ENCODE data around the gene THAP4.

THAP4 gene

DNA sequence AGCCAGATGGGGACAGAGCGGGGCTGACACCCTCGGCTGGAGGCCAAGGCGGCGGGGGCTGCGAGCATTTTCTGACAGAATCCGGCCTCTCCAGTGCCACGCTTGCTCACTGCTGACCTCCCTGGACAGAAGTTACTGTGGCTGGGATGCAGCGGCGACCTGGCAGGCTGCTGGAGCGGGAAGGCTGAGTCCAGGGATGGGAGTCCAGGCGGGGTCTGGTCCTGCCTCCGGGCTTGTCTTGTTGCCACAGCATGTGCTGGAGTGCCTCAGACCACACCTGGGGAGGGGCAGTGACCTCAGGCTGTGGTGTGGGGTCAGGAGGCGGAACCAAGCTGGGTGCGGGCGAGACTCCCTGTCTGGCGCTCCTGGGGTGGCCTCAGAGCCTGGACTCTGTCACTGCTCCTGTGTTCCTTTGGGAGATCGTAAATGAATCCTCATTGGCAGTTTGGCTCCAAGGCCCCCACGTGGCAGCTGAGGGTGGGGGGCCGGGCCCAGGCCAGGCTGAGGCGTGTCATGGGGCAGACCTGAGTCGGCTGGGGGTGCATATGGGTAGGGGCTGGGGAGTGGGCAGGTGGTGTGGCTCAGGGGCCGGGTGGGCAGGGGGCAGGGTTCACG lies 72.9 kb downstream of the THAP4 start:
- DNase-seq (ENCODE audit: low read depth), result no peak

DNA sequence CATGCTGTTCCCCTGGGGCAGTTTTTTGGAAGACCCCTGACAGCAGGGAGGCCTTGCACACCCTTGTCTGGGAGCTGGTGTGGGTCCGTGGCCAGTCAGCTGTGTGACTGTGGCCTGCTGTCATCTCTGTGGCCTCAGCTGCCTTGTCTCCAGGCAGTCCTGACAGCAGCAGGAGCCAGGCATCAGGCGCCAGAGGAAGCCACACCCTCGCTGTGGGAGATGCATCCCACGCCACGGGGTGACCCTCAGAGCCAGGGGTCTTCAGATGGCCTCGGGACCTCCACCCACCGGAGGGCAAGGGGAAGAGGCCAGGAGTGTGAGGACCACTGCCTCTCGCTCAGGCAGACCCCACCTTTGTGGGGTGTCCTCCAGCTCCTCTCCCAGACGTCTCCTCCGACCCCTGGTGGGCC lies 73.4 kb downstream of the THAP4 start:
- no peak for DNase-seq (ENCODE audit: low read depth)

DNA sequence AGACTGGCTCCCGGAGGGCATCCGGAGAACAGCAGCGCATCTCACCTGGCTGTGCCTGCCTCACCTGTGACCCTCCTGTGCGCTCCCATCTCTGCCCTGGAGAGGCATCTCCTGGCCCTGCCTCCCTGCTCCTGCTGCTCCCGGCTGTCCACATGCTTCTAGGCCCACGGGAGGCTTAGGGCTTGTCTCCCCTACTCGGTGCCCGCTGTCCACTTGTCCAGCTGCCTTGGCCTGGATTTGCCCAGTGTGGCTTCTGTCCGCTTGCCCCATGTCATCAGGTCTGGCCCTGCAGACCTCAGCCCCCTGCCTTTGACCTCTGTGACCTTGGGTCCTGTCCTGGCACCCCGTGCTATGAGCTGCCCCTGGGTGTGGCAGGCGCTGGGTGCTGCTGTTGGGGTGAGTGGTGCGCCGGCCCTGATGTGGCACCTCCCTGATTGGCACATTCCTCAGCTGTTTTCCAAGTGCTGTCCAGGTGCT lies 73.9 kb downstream of the THAP4 start:
- no peak for DNase-seq (ENCODE audit: low read depth)

DNA sequence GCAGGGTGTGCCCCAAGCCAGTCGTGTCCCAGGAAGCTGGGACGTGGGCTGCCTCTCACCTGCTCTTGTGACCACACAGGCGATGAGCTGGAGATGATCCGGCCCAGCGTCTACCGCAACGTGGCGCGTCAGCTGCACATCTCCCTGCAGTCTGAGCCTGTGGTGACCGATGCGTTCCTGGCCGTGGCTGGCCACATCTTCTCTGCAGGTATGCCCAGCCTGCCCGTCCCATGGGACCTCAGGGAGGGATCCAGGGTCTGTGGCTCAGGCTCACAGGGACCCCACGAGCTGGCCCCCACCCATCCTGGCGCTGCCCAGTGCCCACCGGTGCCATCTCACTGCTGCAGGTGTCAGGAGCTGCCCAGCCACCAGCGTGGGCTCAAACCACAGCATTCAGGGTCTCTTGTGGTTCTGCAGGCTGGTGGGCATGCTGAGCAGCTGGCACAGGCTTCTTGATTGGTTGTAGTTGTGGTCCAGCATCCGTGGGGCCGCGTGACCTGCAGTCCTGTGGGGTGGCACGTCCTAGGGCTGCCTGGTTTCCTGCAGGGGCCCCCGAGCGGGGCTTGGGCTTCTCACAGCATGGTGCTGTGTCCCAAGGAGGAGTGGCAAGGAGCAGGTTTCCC lies 74.6 kb downstream of the THAP4 start:
- no peak for DNase-seq (ENCODE audit: low read depth)

DNA sequence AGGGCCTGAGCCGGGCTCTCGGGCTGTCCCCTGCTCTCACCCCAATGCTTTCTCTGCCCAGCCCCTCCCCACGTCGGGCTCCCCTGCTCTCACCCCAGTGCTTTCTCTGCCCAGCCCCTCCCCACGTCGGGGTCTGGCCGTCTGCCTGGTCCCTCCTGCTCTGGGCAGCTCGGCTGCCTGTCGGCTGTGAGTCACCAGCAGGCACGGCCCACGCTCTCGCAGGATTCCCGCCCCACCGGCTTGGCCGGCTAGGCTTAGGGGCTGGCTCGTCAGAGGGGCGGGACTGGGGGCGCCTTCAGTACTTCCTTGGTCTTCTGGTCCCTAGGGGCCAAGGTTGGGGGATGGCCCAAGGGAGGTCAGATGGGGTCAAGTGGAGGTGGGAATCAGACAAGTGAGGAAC lies 75.1 kb downstream of the THAP4 start:
- no peak for DNase-seq (ENCODE audit: low read depth)

DNA sequence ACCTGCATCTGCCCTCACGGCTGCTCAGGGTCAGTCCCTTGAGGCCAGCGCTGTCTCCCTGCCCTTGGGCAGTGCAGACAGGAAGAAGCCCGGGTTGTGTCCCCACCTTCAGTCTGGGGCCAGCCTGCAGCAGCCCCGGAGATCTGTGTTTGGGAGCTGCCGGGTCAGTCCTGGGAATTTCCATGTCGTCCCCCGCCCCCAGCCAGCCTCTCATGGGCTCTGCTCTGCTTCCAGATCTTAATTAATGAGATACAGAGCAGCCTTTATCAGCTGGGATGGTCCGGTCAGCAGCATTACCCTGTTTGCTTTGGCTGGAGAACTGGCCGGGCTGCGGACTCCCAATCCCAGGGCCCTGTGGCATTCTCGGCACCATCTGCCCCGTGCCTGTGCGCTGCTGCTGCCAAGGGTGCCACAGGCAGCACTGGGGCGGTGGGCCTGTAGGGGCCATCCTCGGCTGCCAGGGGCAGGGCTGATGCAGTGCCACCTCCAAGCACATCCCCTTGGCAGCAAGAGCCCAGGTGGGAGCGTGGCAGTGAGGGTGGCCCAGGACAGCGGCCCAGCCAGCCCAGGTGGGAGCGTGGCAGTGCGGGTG lies 76.0 kb downstream of the THAP4 start:
- DNase-seq (ENCODE audit: low read depth), result no peak

DNA sequence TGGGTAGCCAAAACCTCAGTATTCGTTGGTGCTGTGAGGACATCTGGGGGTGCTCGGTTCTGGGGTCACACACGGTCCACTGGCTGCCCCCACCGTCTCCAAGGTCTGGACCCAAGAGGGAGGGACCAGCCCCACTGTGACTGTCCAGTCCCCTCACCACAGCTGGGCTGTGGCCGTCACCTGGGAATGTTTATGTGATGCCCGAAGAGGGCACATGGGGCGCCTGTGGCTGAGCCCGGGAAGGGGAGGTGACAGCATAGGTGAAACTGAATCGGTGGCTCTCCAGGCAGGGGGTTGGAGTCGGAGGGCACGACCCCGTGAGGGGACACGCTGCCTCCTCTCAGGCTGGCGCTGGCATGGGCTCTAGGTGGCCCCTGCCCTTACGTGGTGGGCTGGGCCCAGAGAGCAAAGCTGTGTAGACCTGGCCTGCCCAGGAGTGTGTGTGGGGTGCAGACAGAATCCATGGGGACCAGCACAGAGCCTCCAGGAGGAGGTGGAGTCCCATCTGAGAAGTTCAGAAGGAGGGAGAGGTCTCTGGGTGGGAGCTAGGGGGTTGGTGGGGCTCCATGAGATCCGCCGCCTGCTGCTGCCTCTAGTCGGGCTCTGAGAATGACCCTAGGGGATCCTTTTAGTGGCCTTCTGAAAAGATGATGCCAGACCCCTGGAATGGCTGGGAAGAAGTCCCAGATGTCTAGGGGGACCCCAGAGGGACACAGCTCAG lies 76.6 kb downstream of the THAP4 start:
- DNase-seq (ENCODE audit: low read depth), result no peak

DNA sequence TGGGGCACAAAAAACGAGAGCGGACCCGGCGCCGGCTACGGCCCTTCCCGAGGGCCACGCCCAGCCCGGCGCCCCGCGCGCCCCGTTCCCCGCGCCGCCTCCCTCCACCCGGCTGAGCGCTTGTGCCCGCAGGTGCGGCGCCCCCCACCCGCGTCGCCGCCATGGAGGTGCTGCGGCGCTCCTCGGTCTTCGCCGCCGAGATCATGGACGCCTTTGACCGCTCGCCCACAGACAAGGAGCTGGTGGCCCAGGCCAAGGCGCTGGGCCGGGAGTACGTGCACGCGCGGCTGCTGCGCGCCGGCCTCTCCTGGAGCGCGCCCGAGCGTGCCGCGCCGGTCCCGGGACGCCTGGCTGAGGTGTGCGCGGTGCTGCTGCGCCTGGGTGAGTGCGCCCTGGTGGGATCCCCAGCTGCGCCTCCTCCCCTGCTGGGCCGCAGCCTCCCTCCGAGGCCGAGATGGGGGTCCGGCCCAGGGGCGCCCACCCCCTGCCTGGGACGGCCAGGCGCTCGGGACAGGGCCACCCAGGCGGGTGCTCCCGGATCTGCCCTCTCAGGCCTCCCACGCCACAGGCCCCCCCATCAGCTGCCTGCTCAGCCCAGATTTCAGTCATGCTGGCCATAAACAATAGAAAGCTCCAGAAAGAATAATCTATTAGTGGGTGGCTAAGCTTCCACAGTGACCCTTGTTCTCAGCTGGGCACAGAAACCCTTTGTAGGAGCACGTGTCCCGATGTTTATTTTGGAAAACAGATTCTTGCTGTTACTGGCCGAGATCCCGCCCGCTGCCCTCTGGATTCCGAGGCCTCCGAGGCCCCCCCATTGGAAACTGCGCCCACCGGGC lies 77.4 kb downstream of the THAP4 start:
- no peak for DNase-seq (ENCODE audit: low read depth)

DNA sequence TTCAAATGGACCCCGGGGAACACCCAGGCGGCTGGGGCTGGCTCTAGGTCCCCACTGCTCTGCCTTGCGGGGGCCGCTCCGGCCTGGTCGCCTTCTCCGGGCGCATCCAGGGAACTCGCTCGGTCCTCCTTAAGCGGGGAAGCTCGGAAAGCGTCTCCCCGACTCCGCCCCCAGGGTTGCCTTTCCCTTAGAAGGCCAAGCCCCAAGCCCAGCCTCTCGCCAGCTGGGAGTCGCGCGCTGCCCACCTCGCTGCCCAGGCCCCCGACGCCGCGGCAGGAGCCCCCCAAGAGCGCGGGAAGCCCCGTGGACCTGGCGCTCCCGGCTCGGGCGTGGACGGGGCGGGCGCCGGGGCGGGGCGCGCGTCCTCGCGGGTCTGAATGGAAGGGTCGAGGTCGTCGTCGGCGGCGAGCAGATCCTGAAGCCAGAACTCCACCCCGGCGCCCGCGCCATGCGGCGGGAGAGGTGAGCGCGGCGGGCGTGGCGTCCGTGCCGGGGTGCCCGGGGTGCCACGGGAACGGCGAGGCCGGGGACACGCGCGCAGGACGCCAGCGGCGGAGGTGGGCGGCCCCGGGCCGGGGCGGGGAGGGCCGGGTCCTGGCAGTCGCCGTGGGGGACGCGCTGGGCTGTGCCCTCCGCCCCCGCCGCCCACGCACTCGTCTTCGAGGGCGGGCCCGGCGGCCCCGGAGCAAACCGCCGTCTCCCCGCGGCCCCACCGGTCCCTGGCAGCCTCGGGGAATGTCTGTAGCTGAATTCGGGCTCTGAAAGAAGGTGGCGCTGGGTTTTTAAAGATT lies 78.2 kb downstream of the THAP4 start, which contains the start of gene BOK:
TSS of gene BOK (plus strand) at position 214 of the 791 bp plus-strand sequence. CDS start 739 bp downstream, outside the sequence.
- DNase-seq (ENCODE audit: low read depth), result no peak

DNA sequence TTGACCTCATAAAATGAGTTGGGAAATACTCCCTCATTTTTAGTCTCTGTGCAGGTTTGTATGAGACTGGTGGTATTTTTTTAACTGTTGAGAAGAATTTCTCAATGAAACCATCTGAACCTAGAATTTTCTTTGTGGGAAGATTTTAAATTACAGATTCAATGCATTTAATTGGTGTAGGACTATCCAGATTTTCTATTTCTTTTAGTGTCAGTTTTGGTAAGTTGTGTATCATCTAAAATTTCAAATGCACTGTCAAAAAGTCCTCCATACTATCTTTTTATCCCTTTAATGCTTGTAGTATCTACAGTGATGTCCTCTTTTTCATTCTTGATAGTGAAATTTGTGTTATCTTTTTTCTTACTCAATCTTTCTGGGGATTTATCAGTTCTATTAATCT lies 80.2 kb downstream of the THAP4 start:
- no peak for DNase-seq (ENCODE audit: low read depth)

DNA sequence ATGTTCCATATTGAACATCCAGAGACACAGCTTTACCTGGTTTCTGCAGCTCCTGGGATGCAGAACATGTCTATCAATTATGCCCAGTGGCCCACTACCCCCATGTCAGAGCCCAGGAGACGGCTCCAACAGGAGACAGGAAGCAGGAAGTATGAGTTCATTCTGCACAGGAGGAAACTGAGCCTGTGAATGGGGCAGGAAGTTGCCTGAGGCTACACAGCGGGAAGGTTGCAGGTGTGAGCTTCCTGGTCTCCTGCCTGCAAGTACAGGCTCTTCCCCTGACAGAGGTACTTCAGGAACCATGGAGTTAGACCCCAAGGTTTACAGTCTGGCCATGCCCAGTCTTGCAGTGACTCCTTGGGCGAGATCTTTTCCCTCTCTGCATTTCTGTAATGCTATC lies 81.2 kb downstream of the THAP4 start:
- DNase-seq (ENCODE audit: low read depth), result no peak

DNA sequence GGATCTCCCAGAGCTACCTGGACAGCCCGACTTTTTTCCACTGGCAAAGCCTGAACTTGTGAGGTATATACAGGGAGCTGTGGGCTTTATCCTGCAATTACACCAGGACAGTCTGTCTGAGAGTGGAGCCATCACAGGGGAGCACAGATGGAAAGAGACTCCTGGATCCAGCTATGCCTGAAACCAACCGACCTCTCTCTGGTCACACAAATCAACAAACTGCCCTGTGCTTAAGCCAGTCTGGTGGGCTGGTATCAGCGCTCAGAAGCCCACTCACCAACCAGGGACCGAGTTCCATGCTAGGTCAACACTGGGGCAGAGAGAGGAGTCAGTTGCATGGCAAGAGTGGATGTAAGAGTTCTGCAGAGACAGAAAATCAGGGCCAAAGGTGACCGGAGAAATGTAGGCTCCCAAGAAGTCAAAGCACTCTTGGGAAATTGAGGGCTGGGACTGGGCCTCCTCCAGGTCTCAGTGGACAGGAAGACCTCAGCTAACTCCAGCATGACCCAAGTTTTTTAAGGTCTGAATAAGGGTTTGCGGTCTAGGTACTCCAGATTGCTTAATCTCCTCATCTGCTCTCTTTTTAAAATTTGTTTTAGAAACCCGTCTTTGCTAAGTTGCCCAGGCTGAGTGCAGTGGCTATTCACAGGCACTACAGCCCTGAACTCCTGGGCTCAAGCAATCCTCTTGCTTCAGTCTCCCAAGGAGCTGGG lies 82.2 kb downstream of the THAP4 start:
- no peak for DNase-seq (ENCODE audit: low read depth)

DNA sequence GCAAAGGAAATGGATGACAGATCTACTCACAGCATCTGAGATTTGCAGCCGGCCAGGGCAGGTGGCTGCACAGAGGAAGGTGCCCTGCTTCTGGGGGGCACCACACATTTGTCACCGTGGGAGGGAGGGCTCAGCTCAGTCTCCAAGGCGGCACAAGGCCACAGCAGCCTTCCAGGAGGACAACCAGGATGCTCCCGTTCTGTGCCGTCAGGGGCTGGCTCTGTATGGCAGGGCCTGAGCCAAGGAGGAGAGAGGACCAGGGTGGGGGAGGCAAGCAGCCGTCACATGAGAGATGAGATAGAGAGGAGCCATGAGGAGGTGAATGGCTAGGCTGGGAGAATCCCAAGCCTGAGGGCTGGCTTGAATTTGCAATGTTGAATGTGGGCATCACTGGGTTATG lies 83.0 kb downstream of the THAP4 start:
- DNase-seq (ENCODE audit: low read depth), result no peak

DNA sequence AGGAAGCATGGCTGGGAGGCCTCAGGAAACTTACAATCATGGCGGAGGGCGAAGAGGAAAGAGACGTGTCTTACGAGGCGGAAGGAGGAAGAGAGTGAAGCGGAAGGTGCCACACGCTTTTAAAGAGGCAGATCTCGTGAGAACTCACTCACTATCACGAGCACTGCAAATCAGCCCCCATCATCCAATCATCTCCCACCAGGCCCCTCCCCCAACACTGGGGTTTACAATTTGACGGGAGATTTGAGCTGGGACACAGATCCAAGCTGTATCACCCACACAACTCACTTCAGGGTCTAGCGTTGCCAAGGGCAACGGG lies 83.5 kb downstream of the THAP4 start:
- no peak for DNase-seq (ENCODE audit: low read depth)

DNA sequence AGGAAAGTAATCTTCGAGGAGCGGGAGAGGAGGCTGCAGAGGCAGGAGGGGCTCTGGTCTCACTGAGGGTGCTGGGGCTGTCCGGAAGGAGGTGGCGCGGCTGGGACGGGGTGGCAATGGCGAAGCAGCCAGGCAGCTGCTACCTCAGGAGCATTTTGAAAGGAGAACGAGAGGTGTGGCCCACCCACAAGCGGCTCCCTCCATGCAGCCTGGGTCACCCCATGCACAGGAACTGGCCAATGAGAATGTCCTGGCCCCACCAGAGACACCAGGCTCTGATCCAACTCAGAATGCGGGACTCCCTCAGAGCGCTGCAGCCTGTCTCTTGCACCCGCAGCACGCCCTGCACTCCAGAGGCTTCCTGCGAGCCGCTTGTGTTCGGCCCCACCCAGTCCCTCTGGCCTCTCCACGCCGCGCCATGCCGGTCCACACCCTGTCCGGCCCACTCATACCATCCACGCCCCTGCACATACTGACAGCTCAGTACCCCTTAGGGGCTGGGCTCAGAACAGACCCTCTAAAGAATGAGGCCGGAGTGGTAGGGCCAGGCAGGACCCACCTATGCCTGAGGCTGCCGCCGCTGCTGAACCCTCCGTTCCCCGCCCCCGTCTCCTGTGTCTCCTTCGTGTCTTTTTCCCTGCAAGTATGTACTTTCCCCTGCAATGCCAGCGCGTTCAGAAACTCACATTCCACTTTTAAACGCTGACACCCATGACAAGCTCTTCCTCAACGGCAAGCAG lies 84.8 kb downstream of the THAP4 start:
- no peak for DNase-seq (ENCODE audit: low read depth)

DNA sequence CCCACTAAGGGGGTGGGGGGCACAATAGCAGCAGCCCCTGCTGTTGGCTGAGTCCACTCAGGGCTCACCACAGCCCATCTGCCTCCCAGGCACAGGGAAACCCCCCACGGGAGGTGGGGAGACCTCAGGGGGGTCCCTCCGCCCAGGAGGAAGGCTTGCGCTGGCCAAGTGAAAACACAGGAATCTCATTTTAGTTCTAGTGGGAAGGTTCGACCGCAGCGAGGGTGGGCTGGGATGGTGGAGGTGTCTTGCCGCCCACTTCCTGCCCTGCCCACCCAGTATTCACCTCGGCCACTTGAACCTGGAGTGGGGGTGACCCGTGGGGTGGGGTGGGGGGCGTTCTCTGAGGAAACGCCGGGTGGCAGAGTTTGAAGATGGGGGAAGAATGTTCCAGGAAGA lies 85.4 kb downstream of the THAP4 start:
- no peak for DNase-seq (ENCODE audit: low read depth)

DNA sequence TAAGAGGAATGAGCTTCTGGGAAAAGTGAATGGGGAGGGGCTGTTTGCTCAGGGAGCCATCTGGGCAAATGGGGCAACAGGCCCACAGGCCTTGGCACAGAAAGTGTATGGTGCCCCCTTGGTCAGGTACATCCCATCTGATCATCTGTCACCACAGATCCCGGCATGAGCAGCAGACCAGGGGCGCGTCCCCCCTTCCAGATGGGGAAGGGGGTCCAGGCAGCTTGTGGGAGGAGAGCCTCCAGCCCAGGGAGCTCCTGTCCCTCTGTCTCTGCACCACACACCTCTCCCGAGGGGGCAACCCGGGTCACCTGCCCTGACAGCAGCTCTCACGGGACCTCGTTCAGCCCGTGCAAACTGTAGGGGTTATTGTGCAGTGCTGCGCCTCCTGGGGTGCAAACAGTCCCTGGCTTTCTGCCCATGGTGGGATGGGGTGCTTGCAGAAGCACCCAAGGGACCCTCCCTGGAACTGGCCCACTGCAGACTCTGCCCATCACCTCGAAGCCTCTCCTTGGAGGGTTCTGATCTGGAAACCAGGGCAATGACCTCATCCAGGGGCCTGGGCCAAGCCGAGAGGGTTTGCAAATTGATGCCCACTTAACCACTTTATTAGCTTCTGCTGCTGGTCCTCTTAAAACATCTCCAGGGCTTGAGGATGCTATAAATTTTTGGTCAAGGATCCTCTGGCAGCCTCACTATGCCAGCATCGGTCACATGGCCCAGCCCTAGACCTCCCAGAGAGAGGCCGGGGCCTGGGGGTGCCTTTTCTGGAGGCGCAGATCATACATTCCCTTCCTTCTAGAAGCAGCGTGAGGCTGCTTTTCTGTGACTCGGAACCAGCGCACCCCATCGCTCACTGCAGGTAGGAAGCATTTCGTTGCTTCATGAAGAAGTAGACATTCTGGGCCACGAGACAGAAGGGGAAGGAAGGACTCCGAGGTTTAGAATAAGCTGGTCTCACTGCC lies 86.1 kb downstream of the THAP4 start:
- DNase-seq (ENCODE audit: low read depth), result no peak

DNA sequence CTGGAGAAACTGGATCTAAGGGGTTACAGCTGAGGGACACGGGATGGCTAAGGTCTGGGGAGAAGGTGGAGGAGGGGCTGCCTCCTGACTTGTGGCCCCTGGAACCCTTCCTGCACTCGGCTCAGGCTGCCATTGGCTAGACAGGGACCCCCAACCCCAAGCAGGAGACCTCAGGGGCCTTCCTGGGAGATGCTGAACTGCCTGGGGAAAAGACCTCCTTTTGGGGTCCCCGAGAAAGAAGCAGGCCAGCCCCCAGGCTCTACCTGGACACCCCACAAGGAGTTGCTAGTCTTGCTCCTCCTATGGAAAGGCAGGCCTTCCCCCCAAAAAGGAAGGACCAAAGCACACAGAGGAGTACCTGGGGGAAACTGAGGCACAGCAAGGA lies 88.5 kb downstream of the THAP4 start:
- no peak for DNase-seq (ENCODE audit: low read depth)

Data from activated T-helper 1 cell treated with Interleukin-2 at 50 U/mL for 16 hours (primary cell).